Globus pallidus (tissue), 1 donor: ENCODE data around the gene NEK7.

Experiments
- DNase-seq: peaks from one replicate; pipeline ENCODE4 v3.0.0-alpha.2; 2015; ENCODE audit warnings: low spot score

Gene NEK7

DNA sequence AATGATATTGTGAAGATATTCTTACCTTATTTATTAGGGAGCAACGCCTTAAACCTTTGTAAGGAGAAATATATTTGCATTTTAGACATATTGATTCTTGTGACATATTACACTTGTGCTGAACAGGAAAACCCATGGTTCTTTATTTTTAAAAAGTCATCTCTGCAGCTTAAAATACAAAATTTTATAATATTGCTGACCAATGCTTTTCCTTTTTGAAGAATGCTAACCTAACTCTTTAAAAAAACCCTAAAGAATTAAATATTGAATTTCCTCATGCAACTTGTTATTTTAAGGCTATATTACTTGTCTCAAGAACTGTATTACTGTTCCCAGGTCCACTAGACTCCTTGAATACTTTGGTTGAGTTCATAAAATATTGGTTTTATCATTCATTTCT is 99.0 kb downstream of the NEK7 start:
- DNase-seq, result no peak

DNA sequence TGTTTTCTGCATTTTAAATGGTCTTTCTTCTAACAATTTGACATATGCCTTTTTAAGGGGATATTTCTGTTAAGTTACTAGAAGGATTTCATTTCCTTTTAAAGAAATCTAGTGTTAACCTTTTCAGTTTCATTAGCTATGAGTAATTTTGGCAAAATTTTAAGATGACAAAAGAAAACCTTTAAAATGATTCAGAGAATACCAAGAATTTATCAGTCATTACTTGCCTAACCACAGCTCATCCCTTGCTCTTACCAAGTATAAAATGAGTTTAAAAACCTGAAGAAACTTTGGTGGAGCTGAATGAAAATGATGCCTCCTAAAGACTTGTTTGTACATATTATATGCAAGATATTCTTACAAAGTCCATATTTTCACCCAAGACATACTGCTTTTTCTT is 101.7 kb downstream of the NEK7 start:
- no peak for DNase-seq

DNA sequence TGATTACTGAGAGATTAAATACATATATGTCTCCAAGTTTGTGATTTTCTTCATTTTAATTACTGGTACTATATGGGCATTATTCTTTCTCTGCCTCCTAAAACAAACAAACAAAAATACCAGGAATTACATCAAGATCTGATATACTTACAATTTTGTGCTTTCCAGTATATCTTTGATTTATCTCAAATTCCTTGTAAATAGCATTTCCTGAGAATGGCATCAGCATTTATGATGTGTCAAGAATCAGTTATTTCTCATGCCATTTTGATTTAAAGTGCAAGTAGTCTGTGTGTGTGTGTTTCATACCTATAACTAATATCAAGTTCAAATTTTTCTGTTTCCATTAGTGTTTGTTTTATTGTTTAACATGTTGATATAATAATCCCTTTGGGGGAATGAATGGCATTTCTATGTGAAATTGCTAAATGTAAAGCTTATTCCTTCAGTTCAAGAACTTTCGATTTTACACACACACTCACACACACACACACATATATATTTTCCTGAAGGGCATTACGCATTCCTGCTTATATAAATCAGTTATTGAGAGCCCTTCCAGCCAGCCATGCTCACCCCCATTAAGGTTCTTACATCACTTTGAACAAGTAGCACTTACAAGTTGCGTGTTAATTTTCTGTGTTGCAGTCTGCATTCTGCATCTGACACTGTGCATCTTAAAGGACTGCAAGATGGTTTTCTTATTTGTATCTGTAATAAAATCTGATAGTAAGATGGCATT is 102.7 kb downstream of the NEK7 start:
- DNase-seq, result no peak

DNA sequence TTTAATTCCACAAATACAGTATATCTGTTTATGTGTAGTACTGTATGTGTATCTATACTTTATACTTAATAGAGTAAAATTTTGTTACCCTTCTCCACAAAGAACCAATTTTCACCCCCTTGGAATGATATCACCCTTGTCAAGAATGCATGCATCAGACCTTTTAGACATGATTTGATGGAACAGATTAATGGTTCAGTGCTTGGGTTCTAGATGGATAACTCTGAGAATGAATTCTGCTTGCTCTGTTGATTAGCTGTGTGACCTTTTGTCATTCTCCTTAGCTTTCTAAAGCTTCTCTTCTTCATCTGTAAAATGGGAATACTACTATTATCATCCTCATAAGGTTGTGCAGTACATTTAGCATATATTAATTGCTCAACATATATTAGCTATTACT is 105.1 kb downstream of the NEK7 start:
- DNase-seq, result no peak

DNA sequence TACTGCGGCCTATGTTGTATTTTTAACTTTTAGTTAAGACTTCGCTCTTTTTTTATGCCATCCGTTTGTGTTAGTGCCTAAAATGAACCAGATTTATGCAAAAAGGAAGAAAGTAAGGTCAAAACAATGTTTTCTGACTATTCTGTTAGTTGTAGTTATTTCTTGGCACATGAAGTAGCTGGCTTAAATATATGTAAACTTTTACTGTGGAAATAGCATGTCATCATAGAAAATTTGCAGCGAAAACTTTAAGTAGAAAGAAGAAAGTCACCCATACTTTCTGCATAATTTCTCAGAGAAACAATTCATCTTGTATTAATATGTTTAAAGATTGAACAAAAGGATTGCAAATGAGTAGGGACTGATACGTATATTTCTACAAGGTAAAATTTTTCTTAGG is 106.4 kb downstream of the NEK7 start:
- no peak for DNase-seq

DNA sequence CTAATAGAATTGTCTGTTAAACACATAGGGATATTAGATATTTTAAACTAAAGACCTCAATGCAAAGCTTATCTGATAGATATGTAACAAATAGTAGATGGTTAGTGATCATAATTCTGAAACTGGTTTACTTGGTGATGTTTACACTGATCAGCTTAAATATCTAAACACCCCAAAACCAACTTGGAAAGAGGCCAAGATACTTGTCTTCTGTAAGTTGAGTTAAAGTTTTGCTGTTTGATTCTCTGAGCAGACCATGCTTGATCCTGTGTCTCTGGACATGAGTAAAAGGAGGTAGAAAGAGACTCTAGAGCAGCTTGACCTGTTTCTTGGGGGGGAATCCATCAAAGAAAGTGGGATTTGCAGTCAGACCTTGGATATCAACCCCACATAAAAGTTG is 107.5 kb downstream of the NEK7 start:
- no peak for DNase-seq

DNA sequence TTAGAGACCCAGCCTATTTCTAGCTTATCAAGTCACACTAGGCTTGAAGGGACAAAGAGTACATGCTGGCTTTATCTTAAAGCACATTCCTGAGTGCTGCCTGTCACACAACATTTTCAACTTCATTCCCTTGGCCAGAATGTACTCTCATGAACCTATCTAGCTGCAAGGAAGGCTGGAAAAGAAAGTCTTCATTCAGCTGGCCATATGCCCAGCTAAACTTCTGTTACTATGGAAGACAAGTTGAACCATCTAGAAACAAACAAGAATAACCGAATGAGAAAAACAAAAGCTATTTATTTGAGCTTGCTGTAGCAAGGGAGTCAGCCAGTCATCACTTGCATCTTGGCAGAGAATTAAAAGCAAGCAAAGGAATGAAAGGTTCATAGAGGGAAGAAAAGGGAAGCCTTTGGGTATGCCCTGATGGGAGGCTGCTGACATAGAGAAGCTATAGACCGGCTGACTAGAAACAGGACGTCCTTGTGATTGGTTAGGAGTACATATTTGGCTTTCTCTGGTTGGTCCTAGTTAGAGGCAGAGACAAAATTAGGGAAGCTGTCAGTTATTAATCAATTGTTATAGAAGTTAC is 108.4 kb downstream of the NEK7 start:
- DNase-seq, result peak; percentile 4

DNA sequence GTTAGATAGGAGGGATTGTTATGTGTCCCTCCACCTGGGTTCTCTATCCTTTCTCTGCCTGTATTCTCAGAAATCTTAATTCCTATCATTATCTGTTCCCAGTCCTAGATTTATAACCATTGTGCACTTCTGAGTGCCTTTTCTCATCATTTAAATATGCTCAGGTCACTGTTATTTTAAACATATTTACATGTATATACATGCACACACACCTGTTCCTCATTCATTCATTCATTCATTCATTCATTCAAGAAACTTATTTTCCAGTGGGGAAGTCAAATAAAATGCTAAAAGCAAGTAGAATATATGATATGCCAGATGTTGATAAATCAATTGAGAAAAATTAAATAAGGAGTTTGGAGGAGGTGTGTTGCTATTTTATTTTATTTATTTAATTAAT is 110.3 kb downstream of the NEK7 start:
- no peak for DNase-seq

DNA sequence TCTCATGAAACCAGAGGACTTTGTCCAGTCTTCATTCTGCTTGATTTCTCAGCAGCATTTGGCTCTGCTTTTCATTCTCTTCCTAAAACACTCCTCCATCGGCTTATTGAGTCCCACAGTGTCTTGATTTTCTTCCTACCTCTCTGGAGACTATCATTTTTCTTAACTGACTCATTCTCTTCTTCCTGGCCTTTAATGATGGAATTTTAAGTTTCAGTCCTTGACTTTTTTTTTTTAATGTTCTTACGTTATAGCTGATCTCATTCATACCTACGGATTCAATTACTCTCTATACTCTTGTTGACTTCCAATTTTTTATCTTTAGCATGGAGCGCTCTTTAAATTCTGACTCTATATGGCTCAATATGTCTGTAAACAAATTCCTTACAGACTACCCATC is 111.1 kb downstream of the NEK7 start:
- DNase-seq, result no peak

DNA sequence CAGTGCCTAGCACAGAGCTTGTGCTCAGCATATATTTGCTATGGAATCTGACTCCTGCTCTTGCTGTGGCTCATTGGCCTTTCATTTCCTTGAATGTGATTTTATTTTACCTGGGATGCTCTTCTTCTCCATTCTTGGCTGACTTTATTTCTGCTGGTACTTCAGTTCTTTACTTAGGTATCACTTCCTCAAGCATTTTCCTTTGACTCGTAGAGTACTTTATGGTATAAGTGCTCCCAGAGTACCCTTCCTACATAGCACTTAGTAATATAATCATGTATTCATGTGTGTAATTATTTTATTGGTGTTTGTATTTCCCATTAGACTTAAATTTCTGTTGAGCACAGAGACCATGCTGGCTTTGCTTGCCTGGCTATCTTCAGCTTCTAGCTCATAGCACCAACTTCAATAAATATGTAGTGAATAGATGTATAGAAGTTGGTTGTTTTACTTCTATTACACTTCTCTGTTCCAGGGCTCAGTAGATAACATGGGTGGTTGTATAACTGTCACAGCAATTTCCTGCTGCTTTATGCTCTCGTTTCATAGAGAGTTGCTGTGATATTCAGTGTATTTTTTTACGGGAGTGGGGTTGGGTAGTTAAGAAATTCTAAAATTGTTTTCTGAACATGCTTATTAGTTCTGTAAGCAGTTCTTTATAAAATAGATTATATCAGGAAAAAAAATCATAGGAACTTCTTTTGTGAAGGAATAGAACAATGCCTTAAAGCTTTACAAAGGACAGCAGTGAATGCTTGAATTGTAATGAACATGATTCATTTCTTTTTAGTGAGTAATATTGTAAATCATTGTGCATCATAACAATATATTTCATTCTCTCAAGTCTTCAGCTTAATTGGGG is 112.2 kb downstream of the NEK7 start:
- DNase-seq, result no peak

DNA sequence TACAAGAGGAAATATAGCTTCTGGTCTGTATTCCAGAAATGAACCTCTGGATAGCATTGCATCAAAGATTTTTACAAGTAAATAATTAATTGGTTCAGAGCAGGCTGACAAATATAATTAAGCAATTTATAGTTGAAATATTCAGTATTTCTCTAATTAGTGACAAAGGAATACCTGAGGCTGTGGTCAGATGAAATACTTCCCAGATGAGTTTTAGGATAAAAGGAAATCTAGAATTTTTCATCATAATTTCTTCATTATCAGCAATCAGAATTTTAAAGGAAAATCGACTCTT is 112.8 kb downstream of the NEK7 start:
- DNase-seq, result no peak

DNA sequence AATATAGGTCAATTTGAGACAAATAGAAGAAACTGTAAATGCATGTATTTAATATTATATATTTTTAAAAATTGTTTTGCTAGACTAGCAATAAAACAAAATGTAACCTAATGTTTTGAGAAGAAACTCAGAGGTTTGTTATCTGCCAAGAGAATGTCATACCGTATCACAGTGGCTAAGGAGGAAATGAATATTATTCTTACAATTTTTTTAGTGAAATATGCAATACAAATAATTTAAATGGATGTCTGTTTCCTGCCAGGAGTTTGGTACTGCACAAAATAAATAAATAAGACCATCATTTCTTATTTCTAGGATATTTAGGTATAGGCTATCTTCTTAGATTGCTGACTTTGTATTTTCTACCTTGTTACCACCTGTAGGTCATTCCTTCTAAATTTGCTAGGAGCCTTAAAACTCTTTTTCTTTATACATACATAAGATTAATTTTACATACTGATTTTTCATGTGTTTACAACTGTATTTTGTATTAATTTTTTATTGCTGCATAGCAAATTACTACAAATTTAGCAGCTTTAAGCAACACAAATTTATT is 113.6 kb downstream of the NEK7 start:
- no peak for DNase-seq

DNA sequence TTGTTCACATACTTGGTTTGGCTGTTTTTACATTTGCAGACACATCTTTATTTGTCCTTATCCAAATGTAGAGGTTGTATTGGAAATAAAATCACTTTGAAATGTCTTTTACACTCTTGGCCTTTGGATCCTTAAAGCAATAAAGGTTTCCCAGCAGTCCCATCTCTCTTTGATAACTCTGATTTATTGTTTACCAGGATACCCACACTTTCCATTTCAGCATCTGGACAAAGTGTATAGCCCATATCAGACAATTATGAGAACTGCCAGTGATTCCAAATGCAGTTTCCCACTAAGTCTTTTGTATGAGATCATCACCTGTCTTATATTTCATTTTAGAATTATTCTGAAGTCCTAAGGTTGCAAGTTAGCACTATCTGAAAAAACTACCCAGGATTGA is 114.7 kb downstream of the NEK7 start:
- no peak for DNase-seq

DNA sequence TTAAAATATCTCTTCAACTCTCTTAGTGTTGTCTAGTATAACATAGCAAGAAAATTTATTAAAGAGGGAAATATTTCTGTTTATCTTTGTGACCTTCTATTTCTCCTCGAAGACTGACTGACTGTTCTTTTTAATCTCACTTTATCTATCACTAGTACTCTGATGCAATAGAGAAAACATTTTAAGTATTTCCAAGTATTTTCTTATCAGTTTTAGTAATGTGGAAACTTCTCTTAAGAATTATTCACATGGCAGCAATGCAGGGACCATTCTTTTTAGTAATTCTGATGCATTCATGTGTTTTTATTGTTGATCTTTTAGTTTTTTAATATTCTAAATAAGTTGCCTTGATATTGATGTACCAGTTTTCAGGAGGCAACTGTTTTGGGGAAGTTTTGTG is 115.7 kb downstream of the NEK7 start:
- no peak for DNase-seq

DNA sequence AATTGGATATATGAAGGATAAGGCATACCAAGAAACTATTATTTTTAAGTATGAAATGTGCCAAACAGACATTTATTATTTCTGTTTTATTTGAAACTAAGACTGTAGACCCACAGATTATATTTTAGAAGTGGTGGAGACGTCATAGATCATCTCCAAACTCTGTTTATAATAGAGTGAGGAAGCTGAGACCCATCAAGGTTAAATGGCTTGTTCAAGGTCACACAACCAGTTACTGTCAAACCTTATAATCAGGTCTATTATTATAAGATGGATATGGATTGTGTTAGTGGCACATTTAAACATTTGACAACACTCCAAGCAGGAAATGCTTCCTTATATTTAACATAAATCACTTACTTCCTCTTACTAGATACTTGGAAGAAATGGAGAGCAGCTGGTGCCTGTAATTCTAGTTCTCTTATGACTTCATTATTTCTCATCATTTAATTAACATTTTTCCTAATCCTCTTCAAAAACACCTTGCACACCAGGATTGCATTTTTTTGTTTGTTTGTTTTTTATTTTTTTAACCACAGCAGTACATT is 117.0 kb downstream of the NEK7 start:
- DNase-seq, result no peak

DNA sequence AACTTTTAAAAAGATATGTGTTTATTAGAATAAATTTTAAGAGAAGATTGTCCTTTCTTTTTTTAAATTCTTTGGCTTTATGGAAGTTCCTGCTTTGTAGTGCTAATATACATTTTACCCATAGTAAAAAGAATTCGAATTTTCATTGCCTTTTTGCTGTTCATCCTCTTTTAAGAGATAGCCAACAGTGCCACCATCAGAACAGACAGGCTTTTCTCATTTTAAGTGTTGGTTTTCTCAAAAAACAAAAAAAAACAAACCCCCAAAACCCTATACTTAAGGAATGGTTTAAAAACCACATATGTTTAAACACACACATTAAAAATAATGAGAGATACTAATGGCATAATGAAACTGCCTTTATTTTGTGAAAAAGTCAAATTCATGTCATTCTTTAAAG is 118.8 kb downstream of the NEK7 start:
- DNase-seq, result no peak

DNA sequence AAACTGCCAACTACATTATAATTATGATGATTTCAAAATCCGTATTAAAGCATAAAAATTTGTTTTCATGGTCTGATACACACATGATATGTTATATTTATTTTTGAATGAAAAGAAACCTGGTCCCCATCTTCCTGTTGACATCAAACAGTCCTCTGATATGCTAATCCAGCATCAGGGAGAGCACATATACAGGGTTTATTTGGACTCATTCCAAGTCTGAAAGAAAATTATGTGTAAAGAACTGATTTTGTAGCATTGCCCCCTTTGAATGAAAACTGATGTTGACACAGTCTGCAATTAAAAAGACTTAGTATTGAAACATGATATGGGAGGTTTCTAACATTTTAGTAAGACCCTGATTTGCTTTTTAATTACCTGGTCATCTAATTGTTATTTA is 119.4 kb downstream of the NEK7 start:
- DNase-seq, result no peak

DNA sequence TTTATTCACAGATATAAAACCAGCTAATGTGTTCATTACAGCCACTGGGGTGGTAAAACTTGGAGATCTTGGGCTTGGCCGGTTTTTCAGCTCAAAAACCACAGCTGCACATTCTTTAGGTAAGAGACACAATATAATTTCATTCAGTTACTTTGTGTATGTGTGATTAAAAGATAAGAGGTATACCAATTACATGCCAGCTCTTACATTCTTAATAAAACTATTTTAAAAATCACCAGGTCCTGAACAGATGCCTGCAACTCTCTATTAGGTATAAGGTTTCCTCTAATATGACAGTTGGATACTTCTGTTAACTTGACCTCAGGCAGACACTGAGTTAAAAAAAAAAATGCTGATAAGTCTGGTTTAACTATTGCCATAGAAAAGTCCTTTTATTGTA is 122.1 kb downstream of the NEK7 start:
- DNase-seq, result no peak

DNA sequence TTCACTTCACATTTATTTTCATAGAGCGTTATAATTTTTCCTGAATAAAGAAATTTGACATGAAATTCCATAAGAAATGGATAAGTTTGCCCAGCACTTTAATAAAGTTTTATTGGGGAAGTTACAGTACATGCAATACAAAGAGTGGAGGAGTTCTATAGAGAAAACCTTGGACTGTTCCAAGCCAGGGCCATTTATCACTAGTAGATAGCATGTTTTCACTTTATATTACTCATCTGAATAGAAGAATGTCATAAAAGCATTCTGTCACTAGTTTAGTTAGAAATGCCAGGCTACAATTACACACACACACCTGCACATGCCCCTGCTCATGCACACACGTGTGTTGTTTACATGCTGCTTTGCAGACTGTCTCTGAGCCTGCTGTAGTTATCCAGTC is 123.3 kb downstream of the NEK7 start:
- no peak for DNase-seq

DNA sequence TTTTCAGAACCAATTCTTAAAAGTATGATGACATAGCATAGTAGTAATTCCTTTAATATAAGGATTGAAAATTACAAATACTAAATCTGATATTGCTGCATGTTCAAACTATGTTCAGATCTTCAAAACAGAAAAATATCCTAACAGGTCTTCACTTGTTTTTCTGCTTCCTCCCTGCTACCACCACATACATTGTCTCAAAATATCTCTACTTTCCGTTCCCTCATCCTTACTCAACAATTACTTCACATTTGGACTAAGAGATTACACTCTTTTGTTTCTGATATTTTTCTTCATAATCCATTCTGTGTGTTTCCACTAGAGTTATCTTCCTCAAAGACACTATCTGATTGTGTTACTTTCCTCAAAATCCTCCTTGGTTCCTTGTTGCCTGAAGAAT is 125.1 kb downstream of the NEK7 start:
- DNase-seq, result no peak

DNA sequence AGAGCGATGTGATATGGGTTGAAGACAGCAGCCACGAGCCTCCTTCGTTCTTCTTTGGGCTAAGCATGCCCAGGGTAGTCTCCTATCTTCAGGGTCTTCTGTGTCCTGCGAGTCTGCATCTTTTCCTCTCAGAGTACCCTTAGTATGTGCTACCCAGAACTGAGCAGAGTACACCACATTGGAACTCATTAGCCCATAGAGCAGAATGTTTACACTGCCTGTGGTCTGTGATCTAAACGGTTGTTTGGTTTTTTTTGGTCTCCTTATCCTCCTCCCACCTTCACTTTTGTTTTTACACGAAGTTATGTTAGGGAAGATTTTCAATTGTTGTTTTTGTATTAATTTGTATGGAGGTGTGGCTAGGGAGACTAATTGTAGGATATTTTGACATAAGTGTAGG is 126.4 kb downstream of the NEK7 start:
- DNase-seq, result no peak

DNA sequence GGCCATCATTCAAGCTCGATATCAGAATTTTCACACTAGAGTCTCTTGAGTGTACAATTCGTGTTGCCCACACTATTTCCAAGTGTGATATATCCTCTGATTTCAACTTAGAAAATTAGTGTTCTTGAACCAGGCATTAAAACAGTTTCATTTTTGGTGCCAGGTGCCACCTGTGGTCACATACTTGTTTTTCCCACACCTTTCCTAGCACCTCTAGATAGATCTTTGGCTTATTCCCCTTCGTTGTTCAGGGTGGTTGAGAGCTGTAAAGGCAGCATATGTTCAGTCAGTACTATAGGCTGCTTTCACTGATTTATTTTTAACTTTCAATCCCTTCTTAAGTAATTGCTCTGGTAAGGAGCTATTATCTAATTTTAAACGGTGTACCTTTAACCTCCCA is 131.1 kb downstream of the NEK7 start:
- DNase-seq, result no peak
